Hepatic stellate cell (primary cell): Measurements from ENCODE around the gene VASH1.
"Not testable (repeated sequence)": the region's sequence is repeated elsewhere in the genome, so short reads cannot be mapped to it uniquely, and the experiment has no call there.

Experiments
- DNase-seq: peaks from one replicate; pipeline ENCODE4 v3.0.0; 2011; ENCODE audit warnings: low spot score

VASH1 gene

GRCh38 chr14:76761136-76761959 lies at the start of gene VASH1:
Gene VASH1, plus strand, starts transcription at chr14:76761468. Its CDS starts 1,354 bp downstream, at chr14:76762822.
- peak; percentile 91 for DNase-seq

GRCh38 chr14:76713121-76713520 lies 48.1 kb upstream of the VASH1 start:
- DNase-seq = no peak

GRCh38 chr14:76714470-76714869 lies 46.8 kb upstream of the VASH1 start:
- DNase-seq = no peak

- no peak for DNase-seq
Observed at GRCh38 chr14:76715101-76715500, 46.2 kb upstream of the VASH1 start.

- DNase-seq = no peak
Observed at GRCh38 chr14:76715511-76716081, 45.7 kb upstream of the VASH1 start.

GRCh38 chr14:76716285-76716684 lies 45.0 kb upstream of the VASH1 start:
- no peak for DNase-seq

GRCh38 chr14:76717508-76718290 lies 43.6 kb upstream of the VASH1 start:
- DNase-seq = no peak

- DNase-seq = no peak
Observed at GRCh38 chr14:76718306-76719040, 42.8 kb upstream of the VASH1 start.

- no peak for DNase-seq
Observed at GRCh38 chr14:76719666-76720065, 41.6 kb upstream of the VASH1 start.

- peak; percentile 25 for DNase-seq
Observed at GRCh38 chr14:76720382-76720813, 40.9 kb upstream of the VASH1 start.

- not testable (repeated sequence) for DNase-seq
Observed at GRCh38 chr14:76721506-76721905, 39.8 kb upstream of the VASH1 start.

GRCh38 chr14:76724651-76725550 lies 36.4 kb upstream of the VASH1 start:
- DNase-seq = no peak

- DNase-seq = no peak
Observed at GRCh38 chr14:76726551-76726970, 34.7 kb upstream of the VASH1 start.

- no peak for DNase-seq
Observed at GRCh38 chr14:76727384-76727783, 33.9 kb upstream of the VASH1 start.

GRCh38 chr14:76727901-76728300 lies 33.4 kb upstream of the VASH1 start:
- no peak for DNase-seq

GRCh38 chr14:76729258-76729657 lies 32.0 kb upstream of the VASH1 start:
- no peak for DNase-seq

GRCh38 chr14:76729953-76730505 lies 31.2 kb upstream of the VASH1 start:
- no peak for DNase-seq

GRCh38 chr14:76734501-76734900 lies 26.8 kb upstream of the VASH1 start:
- DNase-seq = not testable (repeated sequence)

GRCh38 chr14:76736514-76736913 lies 24.8 kb upstream of the VASH1 start:
- no peak for DNase-seq

- no peak for DNase-seq
Observed at GRCh38 chr14:76741074-76741473, 20.2 kb upstream of the VASH1 start.

- DNase-seq = no peak
Observed at GRCh38 chr14:76742185-76742584, 19.1 kb upstream of the VASH1 start.
